GM21737 (cell line): ENCODE data around the gene SIGLEC1.

Source experiments
- ATAC-seq: cut with Tn5 transposase; IDR thresholded peaks from one replicate; pipeline ENCODE4 v1.9.1; 2021; ENCODE audit warnings: mild to moderate bottlenecking, moderate library complexity; ENCODE audit not compliant: unreplicated experiment

The SIGLEC1 gene

GRCh38 chr20:3744806-3745685 is 32.6 kb upstream of the SIGLEC1 start:
- no peak for ATAC-seq

GRCh38 chr20:3744037-3744436 is 31.6 kb upstream of the SIGLEC1 start:
- no peak for ATAC-seq

- no peak for ATAC-seq
These were observed 30.9 kb upstream of the SIGLEC1 start for GRCh38 chr20:3743251-3743650.

GRCh38 chr20:3741836-3742458 is 29.5 kb upstream of the SIGLEC1 start:
- no peak for ATAC-seq

GRCh38 chr20:3740615-3741301 is 28.4 kb upstream of the SIGLEC1 start:
- no peak for ATAC-seq

GRCh38 chr20:3739926-3740451 is 27.6 kb upstream of the SIGLEC1 start:
- ATAC-seq, result no peak

GRCh38 chr20:3739054-3739925 is 26.9 kb upstream of the SIGLEC1 start:
- no peak for ATAC-seq

- ATAC-seq, result no peak
These were observed 26.0 kb upstream of the SIGLEC1 start for GRCh38 chr20:3738111-3739053.

- no peak for ATAC-seq
These were observed 23.4 kb upstream of the SIGLEC1 start for GRCh38 chr20:3735768-3736167.

GRCh38 chr20:3734111-3734843 is 21.9 kb upstream of the SIGLEC1 start:
- ATAC-seq, result no peak

- no peak for ATAC-seq
These were observed 21.0 kb upstream of the SIGLEC1 start for GRCh38 chr20:3733119-3733995.

GRCh38 chr20:3732327-3733118 is 20.1 kb upstream of the SIGLEC1 start, which contains the start of gene HSPA12B:
HSPA12B (plus strand) TSS chr20:3732685; CDS start chr20:3738675, 5,990 bp downstream.
- ATAC-seq, result no peak

GRCh38 chr20:3731944-3732326 is 19.5 kb upstream of the SIGLEC1 start:
- no peak for ATAC-seq

- ATAC-seq, result no peak
These were observed 18.6 kb upstream of the SIGLEC1 start for GRCh38 chr20:3730803-3731672.

- no peak for ATAC-seq
These were observed 17.6 kb upstream of the SIGLEC1 start for GRCh38 chr20:3729811-3730540.
